PC-3 (cell line): ENCODE results near the gene CPSF4L.

Source experiments
- EZH2 ChIP-seq: fragments of 300-600 bp; sonication (generic); IDR thresholded peaks from one replicate; pipeline ENCODE4 v1.6.1; 2017; ENCODE audit warnings: antibody characterized with exemption, mild to moderate bottlenecking, low read length; ENCODE audit not compliant: unreplicated experiment
- TF ChIP-seq, protein P1 (sequence below): fragments of 300-600 bp; sonication (generic); conservative IDR thresholded peaks from 2 replicates; pipeline ENCODE4 v1.5.1; 2017; ENCODE audit warnings: antibody characterized with exemption, low read depth, mild to moderate bottlenecking, low read length

DNA sequence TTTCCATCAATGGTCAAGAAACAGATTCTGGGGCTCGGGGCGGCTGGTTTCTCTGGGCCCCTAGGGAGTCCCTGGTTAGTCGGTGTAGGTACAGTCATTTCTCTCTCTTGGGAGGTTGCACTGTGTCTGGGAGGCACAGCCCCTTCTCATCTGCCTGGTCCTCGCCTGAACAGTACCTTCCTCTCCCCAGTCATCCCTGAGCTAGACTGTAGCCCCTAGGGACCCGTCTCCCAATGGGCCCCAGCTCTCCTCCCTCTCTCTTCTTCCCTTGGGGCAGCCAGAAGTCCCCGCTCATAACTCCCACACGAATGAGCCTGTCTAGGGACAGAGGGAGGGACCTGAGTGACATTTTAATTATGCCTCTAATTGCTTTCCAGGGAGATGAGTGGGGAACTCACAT is 20.2 kb upstream of the CPSF4L start:
- TF ChIP-seq, protein P1, sequence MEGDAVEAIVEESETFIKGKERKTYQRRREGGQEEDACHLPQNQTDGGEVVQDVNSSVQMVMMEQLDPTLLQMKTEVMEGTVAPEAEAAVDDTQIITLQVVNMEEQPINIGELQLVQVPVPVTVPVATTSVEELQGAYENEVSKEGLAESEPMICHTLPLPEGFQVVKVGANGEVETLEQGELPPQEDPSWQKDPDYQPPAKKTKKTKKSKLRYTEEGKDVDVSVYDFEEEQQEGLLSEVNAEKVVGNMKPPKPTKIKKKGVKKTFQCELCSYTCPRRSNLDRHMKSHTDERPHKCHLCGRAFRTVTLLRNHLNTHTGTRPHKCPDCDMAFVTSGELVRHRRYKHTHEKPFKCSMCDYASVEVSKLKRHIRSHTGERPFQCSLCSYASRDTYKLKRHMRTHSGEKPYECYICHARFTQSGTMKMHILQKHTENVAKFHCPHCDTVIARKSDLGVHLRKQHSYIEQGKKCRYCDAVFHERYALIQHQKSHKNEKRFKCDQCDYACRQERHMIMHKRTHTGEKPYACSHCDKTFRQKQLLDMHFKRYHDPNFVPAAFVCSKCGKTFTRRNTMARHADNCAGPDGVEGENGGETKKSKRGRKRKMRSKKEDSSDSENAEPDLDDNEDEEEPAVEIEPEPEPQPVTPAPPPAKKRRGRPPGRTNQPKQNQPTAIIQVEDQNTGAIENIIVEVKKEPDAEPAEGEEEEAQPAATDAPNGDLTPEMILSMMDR = no peak
- TF ChIP-seq EZH2 = no peak
